Femur (tissue), 1 donor: ENCODE data around the gene CCT7.
"Not testable (repeated sequence)": the region's sequence is repeated elsewhere in the genome, so short reads cannot be mapped to it uniquely, and the experiment has no call there.

ENCODE experiments used
- DNase-seq: peaks from one replicate; pipeline ENCODE4 v3.0.0-alpha.2; 2017

CCT7 gene

GRCh38 chr2:73255907-73256617 is 22.0 kb downstream of the CCT7 start:
- DNase-seq: no peak

- no peak for DNase-seq
Observed at GRCh38 chr2:73256618-73256922, 22.5 kb downstream of the CCT7 start.

GRCh38 chr2:73257021-73257420 is 22.9 kb downstream of the CCT7 start:
- DNase-seq: no peak

GRCh38 chr2:73257425-73258125 is 23.5 kb downstream of the CCT7 start:
- no peak for DNase-seq

- DNase-seq: no peak
Observed at GRCh38 chr2:73258186-73258912, 24.2 kb downstream of the CCT7 start.

- DNase-seq: no peak
Observed at GRCh38 chr2:73258913-73259215, 24.8 kb downstream of the CCT7 start.

- DNase-seq: no peak
Observed at GRCh38 chr2:73259276-73259675, 25.2 kb downstream of the CCT7 start.

GRCh38 chr2:73259704-73260337 is 25.7 kb downstream of the CCT7 start:
- no peak for DNase-seq

- no peak for DNase-seq
Observed at GRCh38 chr2:73260338-73260984, 26.4 kb downstream of the CCT7 start.

- no peak for DNase-seq
Observed at GRCh38 chr2:73262108-73262651, 28.1 kb downstream of the CCT7 start.

- DNase-seq: not testable (repeated sequence)
Observed at GRCh38 chr2:73262691-73263429, 28.8 kb downstream of the CCT7 start.

GRCh38 chr2:73263540-73264331 is 29.6 kb downstream of the CCT7 start:
- no peak for DNase-seq

- no peak for DNase-seq
Observed at GRCh38 chr2:73264332-73264606, 30.2 kb downstream of the CCT7 start.

- DNase-seq: no peak
Observed at GRCh38 chr2:73264783-73265182, 30.7 kb downstream of the CCT7 start.

- DNase-seq: no peak
Observed at GRCh38 chr2:73265298-73266060, 31.4 kb downstream of the CCT7 start.

GRCh38 chr2:73266061-73266901 is 32.2 kb downstream of the CCT7 start:
- DNase-seq: no peak

GRCh38 chr2:73267008-73267407 is 32.9 kb downstream of the CCT7 start:
- DNase-seq: no peak

- no peak for DNase-seq
Observed at GRCh38 chr2:73268366-73268829, 34.3 kb downstream of the CCT7 start.

- DNase-seq: no peak
Observed at GRCh38 chr2:73268830-73269685, 35.0 kb downstream of the CCT7 start.
